H1 (cell line): ENCODE measurements around the gene WDR49. TPM values are rescaled to one million over a fixed set of nuclear protein-coding genes. Genes with fewer than 3 reads are reported as not detected.

ENCODE experiments used
- ASH2L ChIP-seq: fragments of 200-600, 300-600 bp; sonication (generic); IDR thresholded peaks from one replicate; pipeline ENCODE4 v1.7.1; 2017; ENCODE audit warnings: low read length
- EP300 ChIP-seq, 2 experiments: IDR thresholded peaks; 1 replicate in 1 of 2; 2 replicates in 1 of 2; pipeline ENCODE4 v1.6.1; 2011 to 2012; ENCODE audit warnings: low read depth in 2 of 2, low read length in 2 of 2, mild to moderate bottlenecking in 2 of 2, borderline replicate concordance in 1 of 2, inconsistent platforms in 1 of 2, moderate library complexity in 1 of 2
- FOSL1 ChIP-seq: IDR thresholded peaks from 2 replicates; pipeline ENCODE4 v1.6.1; 2011; ENCODE audit warnings: mild to moderate bottlenecking, low read depth, low read length, moderate library complexity; ENCODE audit not compliant: insufficient read depth
- JUN ChIP-seq: IDR thresholded peaks from 2 replicates; pipeline ENCODE4 v1.6.1; 2011; ENCODE audit warnings: low read depth, mild to moderate bottlenecking, improper control_type of control experiment, low read length
- POLR2A ChIP-seq, 2 experiments: IDR thresholded peaks; 1 replicate in 1 of 2; 2 replicates in 1 of 2; pipeline ENCODE4 v1.6.1; 2011; ENCODE audit warnings: low read depth in 2 of 2, low read length in 2 of 2, mild to moderate bottlenecking in 2 of 2; ENCODE audit errors: control extremely low read depth in 1 of 2
- RAD21 ChIP-seq, 2 experiments: IDR thresholded peaks in 1 of 2; conservative IDR thresholded peaks in 1 of 2; 2 replicates each; pipeline ENCODE4 v1.6.1; 2011; ENCODE audit warnings: low read depth in 2 of 2, low read length in 2 of 2, improper control_type of control experiment in 1 of 2, inconsistent platforms in 1 of 2, mild to moderate bottlenecking in 1 of 2, moderate library complexity in 1 of 2
- SP2 ChIP-seq: IDR thresholded peaks from 2 replicates; pipeline ENCODE4 v1.6.1; 2012; ENCODE audit warnings: mild to moderate bottlenecking, low read length, inconsistent platforms
- USF2 ChIP-seq: IDR thresholded peaks from 2 replicates; pipeline ENCODE4 v1.6.1; 2011; ENCODE audit warnings: low read length, improper control_type of control experiment
- polyA plus RNA-seq, 7 experiments: library from polyadenylated mRNA; depleted of rRNA in 3 of 7; stranded (reverse) in 5 of 7; unstranded in 2 of 7; fragments of >200 nt in 5 of 7; fragments of 200-250 nt in 2 of 7; gene quantifications; 1 replicate in 5 of 7; 2 replicates in 1 of 7; 4 replicates in 1 of 7; pipeline versions ENCODE4 v1.2.1 to v1.2.3, GENCODE V29; 2011 to 2013; ENCODE audit warnings: missing spikeins in 2 of 7, mixed read lengths in 2 of 7
- total RNA-seq: library from RNA; stranded (reverse); fragmentation: NEBNext Ultra II Directional; extraction: Animal tissue kit (Norgen Biotek cat#: 25700); gene quantifications from 2 replicates; pipeline ENCODE4 v1.2.1, GENCODE V29; 2021
- TF ChIP-seq, protein P1 (sequence below): fragments of 300-600 bp; sonication (generic); IDR thresholded peaks from 2 replicates; pipeline ENCODE4 v1.7.1; 2012; ENCODE audit warnings: low read length, moderate library complexity, mild to moderate bottlenecking, inconsistent platforms; ENCODE audit not compliant: insufficient replicate concordance

The WDR49 gene
- total and polyA plus RNA-seq, 2 of the 8 experiments (the other 6 are each of a cell fraction or from before 2014, with no cell fraction given) = 0.50 to 1.7 TPM

DNA sequence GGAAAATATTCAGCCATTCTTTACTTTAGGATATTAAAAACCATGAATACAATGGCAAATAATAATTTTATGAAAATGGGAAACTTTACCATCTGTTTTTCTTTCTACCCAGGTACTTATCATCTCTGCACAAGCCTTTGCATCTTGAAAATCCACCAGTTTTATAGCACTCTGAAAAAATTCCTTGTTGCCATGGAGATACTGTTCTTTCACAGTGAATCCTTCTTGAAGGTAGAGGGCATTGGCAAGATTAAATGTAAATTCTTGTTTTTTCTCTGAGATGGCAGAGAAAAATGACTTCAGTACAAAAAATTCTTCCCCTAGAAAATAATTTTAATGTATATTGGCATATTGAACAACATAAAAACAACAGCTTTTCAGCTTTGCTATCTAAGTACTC, 186.8 kb downstream of the WDR49 start (continued):
- TF ChIP-seq, protein P1, sequence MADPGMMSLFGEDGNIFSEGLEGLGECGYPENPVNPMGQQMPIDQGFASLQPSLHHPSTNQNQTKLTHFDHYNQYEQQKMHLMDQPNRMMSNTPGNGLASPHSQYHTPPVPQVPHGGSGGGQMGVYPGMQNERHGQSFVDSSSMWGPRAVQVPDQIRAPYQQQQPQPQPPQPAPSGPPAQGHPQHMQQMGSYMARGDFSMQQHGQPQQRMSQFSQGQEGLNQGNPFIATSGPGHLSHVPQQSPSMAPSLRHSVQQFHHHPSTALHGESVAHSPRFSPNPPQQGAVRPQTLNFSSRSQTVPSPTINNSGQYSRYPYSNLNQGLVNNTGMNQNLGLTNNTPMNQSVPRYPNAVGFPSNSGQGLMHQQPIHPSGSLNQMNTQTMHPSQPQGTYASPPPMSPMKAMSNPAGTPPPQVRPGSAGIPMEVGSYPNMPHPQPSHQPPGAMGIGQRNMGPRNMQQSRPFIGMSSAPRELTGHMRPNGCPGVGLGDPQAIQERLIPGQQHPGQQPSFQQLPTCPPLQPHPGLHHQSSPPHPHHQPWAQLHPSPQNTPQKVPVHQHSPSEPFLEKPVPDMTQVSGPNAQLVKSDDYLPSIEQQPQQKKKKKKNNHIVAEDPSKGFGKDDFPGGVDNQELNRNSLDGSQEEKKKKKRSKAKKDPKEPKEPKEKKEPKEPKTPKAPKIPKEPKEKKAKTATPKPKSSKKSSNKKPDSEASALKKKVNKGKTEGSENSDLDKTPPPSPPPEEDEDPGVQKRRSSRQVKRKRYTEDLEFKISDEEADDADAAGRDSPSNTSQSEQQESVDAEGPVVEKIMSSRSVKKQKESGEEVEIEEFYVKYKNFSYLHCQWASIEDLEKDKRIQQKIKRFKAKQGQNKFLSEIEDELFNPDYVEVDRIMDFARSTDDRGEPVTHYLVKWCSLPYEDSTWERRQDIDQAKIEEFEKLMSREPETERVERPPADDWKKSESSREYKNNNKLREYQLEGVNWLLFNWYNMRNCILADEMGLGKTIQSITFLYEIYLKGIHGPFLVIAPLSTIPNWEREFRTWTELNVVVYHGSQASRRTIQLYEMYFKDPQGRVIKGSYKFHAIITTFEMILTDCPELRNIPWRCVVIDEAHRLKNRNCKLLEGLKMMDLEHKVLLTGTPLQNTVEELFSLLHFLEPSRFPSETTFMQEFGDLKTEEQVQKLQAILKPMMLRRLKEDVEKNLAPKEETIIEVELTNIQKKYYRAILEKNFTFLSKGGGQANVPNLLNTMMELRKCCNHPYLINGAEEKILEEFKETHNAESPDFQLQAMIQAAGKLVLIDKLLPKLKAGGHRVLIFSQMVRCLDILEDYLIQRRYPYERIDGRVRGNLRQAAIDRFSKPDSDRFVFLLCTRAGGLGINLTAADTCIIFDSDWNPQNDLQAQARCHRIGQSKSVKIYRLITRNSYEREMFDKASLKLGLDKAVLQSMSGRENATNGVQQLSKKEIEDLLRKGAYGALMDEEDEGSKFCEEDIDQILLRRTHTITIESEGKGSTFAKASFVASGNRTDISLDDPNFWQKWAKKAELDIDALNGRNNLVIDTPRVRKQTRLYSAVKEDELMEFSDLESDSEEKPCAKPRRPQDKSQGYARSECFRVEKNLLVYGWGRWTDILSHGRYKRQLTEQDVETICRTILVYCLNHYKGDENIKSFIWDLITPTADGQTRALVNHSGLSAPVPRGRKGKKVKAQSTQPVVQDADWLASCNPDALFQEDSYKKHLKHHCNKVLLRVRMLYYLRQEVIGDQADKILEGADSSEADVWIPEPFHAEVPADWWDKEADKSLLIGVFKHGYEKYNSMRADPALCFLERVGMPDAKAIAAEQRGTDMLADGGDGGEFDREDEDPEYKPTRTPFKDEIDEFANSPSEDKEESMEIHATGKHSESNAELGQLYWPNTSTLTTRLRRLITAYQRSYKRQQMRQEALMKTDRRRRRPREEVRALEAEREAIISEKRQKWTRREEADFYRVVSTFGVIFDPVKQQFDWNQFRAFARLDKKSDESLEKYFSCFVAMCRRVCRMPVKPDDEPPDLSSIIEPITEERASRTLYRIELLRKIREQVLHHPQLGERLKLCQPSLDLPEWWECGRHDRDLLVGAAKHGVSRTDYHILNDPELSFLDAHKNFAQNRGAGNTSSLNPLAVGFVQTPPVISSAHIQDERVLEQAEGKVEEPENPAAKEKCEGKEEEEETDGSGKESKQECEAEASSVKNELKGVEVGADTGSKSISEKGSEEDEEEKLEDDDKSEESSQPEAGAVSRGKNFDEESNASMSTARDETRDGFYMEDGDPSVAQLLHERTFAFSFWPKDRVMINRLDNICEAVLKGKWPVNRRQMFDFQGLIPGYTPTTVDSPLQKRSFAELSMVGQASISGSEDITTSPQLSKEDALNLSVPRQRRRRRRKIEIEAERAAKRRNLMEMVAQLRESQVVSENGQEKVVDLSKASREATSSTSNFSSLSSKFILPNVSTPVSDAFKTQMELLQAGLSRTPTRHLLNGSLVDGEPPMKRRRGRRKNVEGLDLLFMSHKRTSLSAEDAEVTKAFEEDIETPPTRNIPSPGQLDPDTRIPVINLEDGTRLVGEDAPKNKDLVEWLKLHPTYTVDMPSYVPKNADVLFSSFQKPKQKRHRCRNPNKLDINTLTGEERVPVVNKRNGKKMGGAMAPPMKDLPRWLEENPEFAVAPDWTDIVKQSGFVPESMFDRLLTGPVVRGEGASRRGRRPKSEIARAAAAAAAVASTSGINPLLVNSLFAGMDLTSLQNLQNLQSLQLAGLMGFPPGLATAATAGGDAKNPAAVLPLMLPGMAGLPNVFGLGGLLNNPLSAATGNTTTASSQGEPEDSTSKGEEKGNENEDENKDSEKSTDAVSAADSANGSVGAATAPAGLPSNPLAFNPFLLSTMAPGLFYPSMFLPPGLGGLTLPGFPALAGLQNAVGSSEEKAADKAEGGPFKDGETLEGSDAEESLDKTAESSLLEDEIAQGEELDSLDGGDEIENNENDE = no peak
- no peak for TF ChIP-seq JUN
- no peak for TF ChIP-seq ASH2L
- TF ChIP-seq USF2 = no peak
- no peak for TF ChIP-seq SP2
- no peak for TF ChIP-seq FOSL1
- TF ChIP-seq RAD21 (IDR thresholded peaks at IDR 0.05 in 1 of 2, conservative IDR thresholded peaks at IDR 0.05 in 1 of 2; ENCODE audit: low read depth in 2 of 2, low read length in 2 of 2) = no peak
- TF ChIP-seq EP300 (IDR thresholded peaks at IDR 0.05; ENCODE audit: borderline replicate concordance in 1 of 2, low read depth in 2 of 2, low read length in 2 of 2) = no peak
- TF ChIP-seq POLR2A (IDR thresholded peaks at IDR 0.05; ENCODE audit: control extremely low read depth in 1 of 2, low read depth in 2 of 2, low read length in 2 of 2) = no peak
